ENCODE data around the gene GXYLT2. TPM values are rescaled to one million over a fixed set of nuclear protein-coding genes. Genes with fewer than 3 reads are reported as not detected.

The GXYLT2 gene
- total RNA-seq, 2 donors from 2014 or later = not detected

DNA sequence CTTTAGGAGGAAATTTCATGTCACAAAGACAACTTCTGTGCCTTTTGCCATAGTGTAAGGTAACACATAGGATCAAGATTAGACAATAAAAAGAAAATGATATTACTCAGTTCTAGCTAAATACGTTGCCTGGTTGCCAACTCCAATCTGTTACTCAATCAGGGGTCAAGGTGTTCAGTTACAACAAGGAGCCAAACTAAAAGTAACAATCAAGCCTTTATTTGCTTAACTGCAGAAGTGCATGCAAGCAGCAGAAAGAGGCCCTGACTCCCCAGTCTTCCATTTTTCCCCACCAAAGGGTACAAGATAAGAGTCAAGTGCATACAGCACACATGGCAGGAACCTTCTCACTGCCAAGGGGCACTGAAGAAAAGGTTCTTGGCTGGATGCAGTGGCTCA, 80.4 kb downstream of the GXYLT2 start:
- no peak overlapping the region for H3K4me3 Mint-ChIP-seq
- H3K9me3 Mint-ChIP-seq = no peaks in the 10 kb centered on the region
- no peak for ATAC-seq (replicated peaks)
- no peaks in the 10 kb centered on the region for H3K36me3 Mint-ChIP-seq (ENCODE audit: low read depth)
- H3K27me3 Mint-ChIP-seq = no peaks in the 10 kb centered on the region
- no peak overlapping the region for H3K27ac Mint-ChIP-seq
- peaks cover 10% of the 10 kb centered on the region for H3K4me1 Mint-ChIP-seq

- no peaks in the 10 kb centered on the region for H3K36me3 Mint-ChIP-seq (ENCODE audit: low read depth)
- H3K27ac Mint-ChIP-seq = no peak overlapping the region
- ATAC-seq (replicated peaks) = no peak
- H3K27me3 Mint-ChIP-seq = no peaks in the 10 kb centered on the region
- no peaks in the 10 kb centered on the region for H3K9me3 Mint-ChIP-seq
- H3K4me1 Mint-ChIP-seq = peaks cover 10% of the 10 kb centered on the region
- H3K4me3 Mint-ChIP-seq = no peak overlapping the region
Observed at GRCh38 chr3:72969766-72970165, 81.9 kb downstream of the GXYLT2 start.

- Mint-ChIP-seq H3K9me3 (no peaks in the 10 kb centered on the region), H3K36me3 (ENCODE audit: low read depth) (no peaks in the 10 kb centered on the region), H3K27ac (no peak overlapping the region), H3K4me1 (peaks cover under 1% of the 10 kb centered on the region), H3K4me3 (no peak overlapping the region), H3K27me3 (no peaks in the 10 kb centered on the region)
- no peak for ATAC-seq (replicated peaks)
Observed at GRCh38 chr3:72970942-72971341, 83.1 kb downstream of the GXYLT2 start.

GRCh38 chr3:72972706-72973030, 84.8 kb downstream of the GXYLT2 start:
- H3K4me3 Mint-ChIP-seq = no peak overlapping the region
- no peaks in the 10 kb centered on the region for H3K9me3 Mint-ChIP-seq
- no peak for ATAC-seq (replicated peaks)
- no peak overlapping the region for H3K27ac Mint-ChIP-seq
- peaks cover 7% of the 10 kb centered on the region for H3K4me1 Mint-ChIP-seq
- no peaks in the 10 kb centered on the region for H3K36me3 Mint-ChIP-seq (ENCODE audit: low read depth)
- H3K27me3 Mint-ChIP-seq = no peaks in the 10 kb centered on the region

GRCh38 chr3:72973031-72973723, 85.3 kb downstream of the GXYLT2 start:
- H3K4me3 Mint-ChIP-seq = no peak overlapping the region
- ATAC-seq (replicated peaks) = no peak
- no peaks in the 10 kb centered on the region for H3K27me3 Mint-ChIP-seq
- no peaks in the 10 kb centered on the region for H3K36me3 Mint-ChIP-seq (ENCODE audit: low read depth)
- H3K4me1 Mint-ChIP-seq = peaks cover 7% of the 10 kb centered on the region
- H3K9me3 Mint-ChIP-seq = no peaks in the 10 kb centered on the region
- H3K27ac Mint-ChIP-seq = peak overlapping the region; percentile 32

DNA sequence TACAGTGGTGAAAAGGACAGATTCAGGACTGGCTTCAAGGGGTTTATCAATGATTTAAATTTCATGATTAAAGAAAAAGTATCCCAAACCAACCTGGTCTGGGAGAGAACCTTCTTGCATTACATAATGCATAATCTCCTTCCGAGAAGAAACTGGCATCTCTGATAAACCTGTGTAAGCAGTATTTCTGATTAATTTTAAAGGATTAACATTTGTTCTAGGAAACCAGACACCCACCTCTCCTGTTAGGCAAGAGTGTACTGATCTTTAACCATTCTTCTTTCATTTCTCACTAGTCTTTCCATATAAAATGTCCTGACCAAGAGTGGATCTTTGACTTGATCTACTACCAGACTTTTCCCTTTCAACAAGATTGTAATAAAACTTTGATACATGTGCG, 85.9 kb downstream of the GXYLT2 start:
- H3K4me3 Mint-ChIP-seq = no peak overlapping the region
- H3K27ac Mint-ChIP-seq = no peak overlapping the region
- peaks cover 7% of the 10 kb centered on the region for H3K4me1 Mint-ChIP-seq
- H3K9me3 Mint-ChIP-seq = no peaks in the 10 kb centered on the region
- ATAC-seq (replicated peaks) = no peak
- H3K36me3 Mint-ChIP-seq (ENCODE audit: low read depth) = no peaks in the 10 kb centered on the region
- H3K27me3 Mint-ChIP-seq = no peaks in the 10 kb centered on the region

GRCh38 chr3:72974956-72975355, 87.1 kb downstream of the GXYLT2 start:
- no peak overlapping the region for H3K27ac Mint-ChIP-seq
- no peaks in the 10 kb centered on the region for H3K36me3 Mint-ChIP-seq (ENCODE audit: low read depth)
- H3K4me1 Mint-ChIP-seq = peaks cover 7% of the 10 kb centered on the region
- H3K4me3 Mint-ChIP-seq = no peak overlapping the region
- peaks cover 1% of the 10 kb centered on the region for H3K27me3 Mint-ChIP-seq
- H3K9me3 Mint-ChIP-seq = no peaks in the 10 kb centered on the region
- no peak for ATAC-seq (replicated peaks)

DNA sequence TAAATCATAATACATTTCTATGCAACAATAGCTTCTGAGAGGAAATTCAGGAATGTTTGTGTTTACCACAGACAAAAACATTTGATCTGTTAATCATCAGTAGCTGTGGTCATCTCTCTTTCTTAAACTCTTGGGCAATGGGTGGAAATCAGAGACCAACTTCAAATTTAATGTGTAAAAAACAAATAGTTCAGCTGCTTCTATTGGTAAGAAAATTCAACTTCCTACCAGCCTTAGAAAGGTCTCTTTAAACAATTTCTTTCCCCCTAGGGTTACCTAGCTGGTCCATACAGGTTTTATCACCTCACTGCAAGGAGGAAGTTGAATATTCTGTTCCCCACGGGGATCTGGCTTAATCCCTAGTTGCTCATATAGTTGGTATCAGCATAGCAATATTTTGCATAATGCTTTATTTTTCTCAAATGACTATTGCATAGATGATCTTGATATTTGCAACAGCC, 88.5 kb downstream of the GXYLT2 start:
- peaks cover 4% of the 10 kb centered on the region for H3K27me3 Mint-ChIP-seq
- H3K4me3 Mint-ChIP-seq = no peak overlapping the region
- H3K36me3 Mint-ChIP-seq (ENCODE audit: low read depth) = no peaks in the 10 kb centered on the region
- peaks cover 7% of the 10 kb centered on the region for H3K4me1 Mint-ChIP-seq
- no peak overlapping the region for H3K27ac Mint-ChIP-seq
- ATAC-seq (replicated peaks) = no peak
- no peaks in the 10 kb centered on the region for H3K9me3 Mint-ChIP-seq

DNA sequence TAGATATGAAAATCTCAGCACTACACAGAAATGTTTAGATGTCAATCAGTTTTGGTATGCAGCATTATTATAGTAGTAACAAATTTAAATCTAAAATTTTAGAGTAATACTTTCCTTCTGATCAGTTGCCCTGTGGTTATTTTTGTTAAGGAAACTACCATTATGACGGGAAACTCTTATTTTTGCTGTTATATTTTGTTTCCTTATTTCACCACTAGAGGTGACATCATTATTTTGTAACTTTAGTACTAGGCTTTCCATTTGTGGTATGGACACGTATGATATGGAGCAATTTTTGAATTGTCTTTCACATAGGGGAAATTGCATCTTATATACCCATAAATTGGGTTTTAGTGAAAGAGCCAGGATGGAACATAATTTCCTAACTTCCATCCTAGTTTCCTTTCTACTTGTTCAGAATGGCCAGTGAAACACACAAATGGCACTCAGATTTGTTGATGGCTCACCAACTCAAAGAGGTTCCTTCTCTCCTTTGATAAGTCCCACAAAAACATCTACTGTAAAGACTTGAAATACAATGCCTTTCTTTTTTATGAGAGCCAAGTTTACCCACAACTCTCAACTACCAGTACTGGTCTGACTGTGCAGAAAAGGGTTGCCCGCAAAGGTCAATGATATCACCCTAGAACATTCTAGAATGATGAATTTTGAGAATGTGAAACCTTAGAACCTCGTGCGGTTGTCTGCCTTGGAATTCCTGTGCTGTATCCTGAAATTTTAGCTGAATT, 89.4 kb downstream of the GXYLT2 start:
- Mint-ChIP-seq H3K27ac (peak overlapping the region; percentile 92), H3K27me3 (peaks cover 4% of the 10 kb centered on the region), H3K4me3 (peak overlapping the region; percentile 63), H3K4me1 (peaks cover 7% of the 10 kb centered on the region), H3K9me3 (no peaks in the 10 kb centered on the region), H3K36me3 (ENCODE audit: low read depth) (no peaks in the 10 kb centered on the region)
- ATAC-seq (replicated peaks) = peak; percentile 94

DNA sequence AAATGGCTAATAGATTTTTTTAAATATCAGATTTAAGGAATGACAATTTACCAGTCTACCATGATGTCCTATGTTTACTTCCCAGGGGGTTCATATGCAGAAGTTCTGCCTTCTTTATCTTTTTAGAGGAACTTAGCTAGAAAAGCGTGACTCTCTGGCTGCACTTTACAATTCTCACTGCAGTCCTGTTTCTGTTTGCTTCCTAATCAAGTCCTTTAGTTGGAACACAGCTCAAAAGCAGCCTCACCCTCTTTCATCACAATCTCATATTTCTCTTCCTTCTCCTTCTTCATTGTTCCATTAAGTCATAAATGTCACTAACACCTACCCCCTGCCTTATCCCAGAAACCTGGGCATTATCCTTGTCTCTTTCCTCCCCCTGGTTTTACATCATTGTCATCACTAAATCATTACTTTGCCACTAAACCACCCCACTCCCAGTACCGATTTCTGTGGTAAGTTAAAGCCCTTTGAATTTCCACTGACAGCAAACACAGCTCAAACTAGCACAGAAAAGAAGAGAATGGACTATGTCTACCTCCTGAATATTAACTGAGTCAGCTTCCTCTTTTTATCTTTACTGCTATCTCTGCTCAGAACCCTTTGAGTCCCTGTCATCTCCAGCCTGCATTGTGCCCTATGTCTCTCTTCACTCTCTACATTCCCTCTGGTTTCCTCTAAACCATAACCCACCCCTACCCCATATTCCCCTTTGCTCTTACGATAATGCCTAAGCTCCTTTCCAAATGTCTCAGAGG, 94.9 kb downstream of the GXYLT2 start:
- H3K4me1 Mint-ChIP-seq = peaks cover 4% of the 10 kb centered on the region
- no peak overlapping the region for H3K27ac Mint-ChIP-seq
- H3K27me3 Mint-ChIP-seq = peaks cover 15% of the 10 kb centered on the region
- H3K9me3 Mint-ChIP-seq = no peaks in the 10 kb centered on the region
- no peak for ATAC-seq (replicated peaks)
- H3K4me3 Mint-ChIP-seq = no peak overlapping the region
- no peaks in the 10 kb centered on the region for H3K36me3 Mint-ChIP-seq (ENCODE audit: low read depth)

GRCh38 chr3:72985576-72985975, 97.7 kb downstream of the GXYLT2 start:
- Mint-ChIP-seq H3K4me3 (no peak overlapping the region), H3K9me3 (no peaks in the 10 kb centered on the region), H3K27ac (no peak overlapping the region), H3K27me3 (peaks cover 11% of the 10 kb centered on the region), H3K36me3 (ENCODE audit: low read depth) (no peaks in the 10 kb centered on the region), H3K4me1 (peaks cover 4% of the 10 kb centered on the region)
- ATAC-seq (replicated peaks) = no peak

DNA sequence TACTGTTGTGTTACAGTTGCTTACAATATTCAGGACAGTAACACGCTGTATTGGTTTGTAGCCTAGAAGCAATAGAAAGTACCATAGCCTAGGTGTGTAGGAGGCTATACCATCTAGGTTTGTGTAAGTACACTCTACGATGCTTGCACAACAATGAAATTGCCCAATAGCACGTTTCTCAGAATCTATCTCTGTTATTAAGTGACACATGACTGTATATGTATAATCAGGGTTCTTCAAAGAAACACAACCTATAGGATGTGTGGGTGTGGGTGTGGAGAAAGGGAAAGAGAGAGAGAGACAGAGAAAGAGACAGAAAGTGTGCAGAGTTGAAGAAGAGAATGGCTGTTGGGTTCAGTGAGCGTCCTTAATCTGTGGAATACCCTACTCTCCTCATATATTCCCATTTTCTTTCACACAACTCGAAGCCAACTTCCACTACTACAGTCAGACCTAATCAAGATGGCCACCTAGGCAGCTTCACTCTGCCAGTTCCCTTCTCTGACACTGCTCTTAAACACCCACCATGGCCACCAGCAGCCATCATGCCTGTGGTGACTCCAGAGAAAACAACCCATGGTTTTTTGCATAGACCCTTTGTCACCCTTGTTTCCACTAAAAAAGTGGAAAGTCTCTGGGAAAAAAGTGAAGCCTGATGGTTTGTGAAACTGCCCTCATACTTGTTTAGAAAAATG, 103.0 kb downstream of the GXYLT2 start:
- no peaks in the 10 kb centered on the region for H3K36me3 Mint-ChIP-seq (ENCODE audit: low read depth)
- ATAC-seq (replicated peaks) = peak; percentile 19
- H3K27me3 Mint-ChIP-seq = no peaks in the 10 kb centered on the region
- no peak overlapping the region for H3K4me3 Mint-ChIP-seq
- H3K9me3 Mint-ChIP-seq = no peaks in the 10 kb centered on the region
- H3K4me1 Mint-ChIP-seq = no peaks in the 10 kb centered on the region
- no peak overlapping the region for H3K27ac Mint-ChIP-seq

- Mint-ChIP-seq H3K36me3 (ENCODE audit: low read depth) (no peaks in the 10 kb centered on the region), H3K4me3 (no peak overlapping the region), H3K27ac (no peak overlapping the region), H3K9me3 (no peaks in the 10 kb centered on the region), H3K4me1 (no peaks in the 10 kb centered on the region), H3K27me3 (no peaks in the 10 kb centered on the region)
- ATAC-seq (replicated peaks) = no peak
Observed at GRCh38 chr3:72991522-72991921, 103.7 kb downstream of the GXYLT2 start.

DNA sequence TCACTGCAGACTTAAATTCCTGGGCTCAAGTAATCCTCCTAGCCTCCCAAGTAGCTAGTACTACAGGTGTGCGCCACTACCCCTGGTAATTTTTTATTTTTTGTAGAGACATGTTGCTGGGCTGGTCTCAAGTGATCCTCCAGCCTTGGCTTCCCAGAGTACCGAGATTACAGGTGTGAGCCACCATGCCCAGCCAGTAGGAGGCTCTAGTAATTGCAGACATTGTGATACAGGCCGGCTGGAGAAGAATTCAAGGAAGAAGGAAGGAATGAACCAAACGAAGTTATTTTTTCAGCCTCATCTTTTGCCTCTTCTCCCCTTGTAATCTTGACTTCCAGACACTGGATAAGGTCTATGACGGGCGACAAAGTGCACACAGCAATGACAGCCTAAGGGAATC, 105.5 kb downstream of the GXYLT2 start:
- ATAC-seq (replicated peaks) = no peak
- H3K36me3 Mint-ChIP-seq (ENCODE audit: low read depth) = peaks cover 12% of the 10 kb centered on the region
- H3K4me1 Mint-ChIP-seq = peaks cover under 1% of the 10 kb centered on the region
- H3K27me3 Mint-ChIP-seq = no peaks in the 10 kb centered on the region
- no peaks in the 10 kb centered on the region for H3K9me3 Mint-ChIP-seq
- no peak overlapping the region for H3K27ac Mint-ChIP-seq
- no peak overlapping the region for H3K4me3 Mint-ChIP-seq
